Peyer's patch (tissue), 4 donors: ENCODE data around the gene CEP164.

Experiments
- CTCF ChIP-seq, 6 experiments: fragments of 450-650 bp in 4 of 6; fragments of 200-600 bp in 2 of 6; sonication (generic) in 1 of 6; IDR thresholded peaks; one replicate each; pipeline ENCODE4 v1.5.1; 2017 to 2019; ENCODE audit warnings: antibody characterized with exemption in 6 of 6, mild to moderate bottlenecking in 3 of 6, moderate library complexity in 1 of 6
- POLR2A ChIP-seq, 2 donors: fragments of 450-650 bp; IDR thresholded peaks; one replicate each; pipeline ENCODE4 v1.5.1; 2017; ENCODE audit warnings: antibody characterized with exemption in 2 of 2, mild to moderate bottlenecking in 2 of 2, moderate library complexity in 2 of 2

- TF ChIP-seq CTCF (IDR thresholded peaks at IDR 0.05) (no peak), POLR2A (IDR thresholded peaks at IDR 0.05) (no peak)
Observed at GRCh38 chr11:117282956-117283355, 44.7 kb upstream of the CEP164 start.
